Trophoblast cell (in vitro differentiated cells and primary cell): ENCODE measurements around the gene SBF2.

ENCODE experiments used
- DNase-seq, 2 donors: peaks; one replicate each; pipeline ENCODE4 v3.0.0-alpha.2; 2016
- H2AFZ ChIP-seq: 2 replicates; pipeline ENCODE4 v1.6.1; 2013; ENCODE audit warnings: low read length, moderate library complexity, mild to moderate bottlenecking; ENCODE audit not compliant: insufficient read depth, poor library complexity
- H2AK5ac ChIP-seq: 2 replicates; pipeline ENCODE4 v1.6.1; 2013; ENCODE audit warnings: mild to moderate bottlenecking, low read length
- H2BK120ac ChIP-seq: 2 replicates; pipeline ENCODE4 v1.6.1; 2013; ENCODE audit warnings: low read length, mild to moderate bottlenecking, moderate library complexity; ENCODE audit not compliant: insufficient read depth, poor library complexity
- H2BK12ac ChIP-seq: 2 replicates; pipeline ENCODE4 v1.6.1; 2013; ENCODE audit warnings: mild to moderate bottlenecking, low read length, moderate library complexity
- H2BK5ac ChIP-seq: 2 replicates; pipeline ENCODE4 v1.6.1; 2013; ENCODE audit warnings: low read length, low read depth, moderate library complexity, mild to moderate bottlenecking; ENCODE audit not compliant: poor library complexity
- H3K14ac ChIP-seq: 2 replicates; pipeline ENCODE4 v1.6.1; 2013; ENCODE audit warnings: mild to moderate bottlenecking, low read length
- H3K18ac ChIP-seq: 2 replicates; pipeline ENCODE4 v1.6.1; 2013; ENCODE audit warnings: mild to moderate bottlenecking, low read length
- H3K23ac ChIP-seq: 2 replicates; pipeline ENCODE4 v1.6.1; 2013; ENCODE audit warnings: low read length
- H3K27ac ChIP-seq: 2 replicates; pipeline ENCODE4 v1.5.1; 2013; ENCODE audit warnings: low read depth, mild to moderate bottlenecking, inconsistent platforms, low read length, moderate library complexity
- H3K27me3 ChIP-seq: 2 replicates; pipeline ENCODE4 v1.6.1; 2013; ENCODE audit warnings: inconsistent platforms, mild to moderate bottlenecking, low read length, moderate library complexity; ENCODE audit not compliant: insufficient read depth
- H3K36me3 ChIP-seq, 2 experiments: 1 replicate in 1 of 2; 2 replicates in 1 of 2; pipeline ENCODE4 v1.6.1; 2013; ENCODE audit warnings: low read length in 2 of 2, mild to moderate bottlenecking in 2 of 2, moderate library complexity in 1 of 2; ENCODE audit not compliant: insufficient read depth in 2 of 2, control insufficient read depth in 1 of 2
- H3K4ac ChIP-seq: 2 replicates; pipeline ENCODE4 v1.6.1; 2013; ENCODE audit warnings: low read depth, mild to moderate bottlenecking, low read length, moderate library complexity
- H3K4me1 ChIP-seq, 2 experiments: 1 replicate in 1 of 2; 2 replicates in 1 of 2; pipeline ENCODE4 v1.6.1; 2013; ENCODE audit warnings: low read length in 2 of 2, mild to moderate bottlenecking in 2 of 2, moderate library complexity in 1 of 2; ENCODE audit not compliant: insufficient read depth in 2 of 2, control insufficient read depth in 1 of 2
- H3K4me2 ChIP-seq: 2 replicates; pipeline ENCODE4 v1.6.1; 2013; ENCODE audit warnings: inconsistent platforms, mild to moderate bottlenecking, low read length, moderate library complexity
- H3K4me3 ChIP-seq: 2 replicates; pipeline ENCODE4 v1.5.1; 2013; ENCODE audit warnings: mild to moderate bottlenecking, low read depth, low read length, inconsistent platforms
- H3K79me1 ChIP-seq: one replicate; pipeline ENCODE4 v1.6.1; 2013; ENCODE audit warnings: low read length
- H3K79me2 ChIP-seq: 2 replicates; pipeline ENCODE4 v1.6.1; 2013; ENCODE audit warnings: low read length, mild to moderate bottlenecking; ENCODE audit not compliant: control insufficient read depth, insufficient read depth, poor library complexity
- H3K9ac ChIP-seq: 2 replicates; pipeline ENCODE4 v1.6.1; 2013; ENCODE audit warnings: mild to moderate bottlenecking, low read length
- H3K9me3 ChIP-seq: 2 replicates; pipeline ENCODE4 v1.6.1; 2013; ENCODE audit warnings: low read depth, mild to moderate bottlenecking, control low read depth, inconsistent platforms, low read length; ENCODE audit not compliant: insufficient read depth
- H4K12ac ChIP-seq: 2 replicates; pipeline ENCODE4 v1.6.1; 2013; ENCODE audit warnings: low read depth, mild to moderate bottlenecking, low read length, moderate library complexity
- H4K8ac ChIP-seq: 2 replicates; pipeline ENCODE4 v1.6.1; 2013; ENCODE audit warnings: low read depth, mild to moderate bottlenecking, low read length, moderate library complexity
- H4K91ac ChIP-seq: one replicate; pipeline ENCODE4 v1.6.1; 2013; ENCODE audit warnings: low read depth, mild to moderate bottlenecking, low read length, moderate library complexity
- WGBS: extraction: QIAGEN DNeasy Blood & Tissue Kit; methylation state at CpG from one replicate; pipeline ENCODE4 v1.1.7; 2013; ENCODE audit warnings: missing lambda C conversion rate; ENCODE audit not compliant: insufficient read length, insufficient coverage; ENCODE audit errors: extremely low coverage; 5-methylcytosine and 5-hydroxymethylcytosine counted together

Gene SBF2

GRCh38 chr11:10032935-10033334 lies 261.1 kb downstream of the SBF2 start:
- Histone ChIP-seq H4K8ac (no peak overlapping the region), H3K27ac (no peak overlapping the region), H2BK5ac (no peak overlapping the region), H3K4me2 (no peak overlapping the region), H3K18ac (no peak overlapping the region), H3K14ac (no peak overlapping the region), H3K9ac (no peak overlapping the region), H3K36me3 (no peaks in the 10 kb centered on the region), H2BK12ac (no peak overlapping the region), H3K4me3 (no peak overlapping the region), H3K4ac (no peak overlapping the region), H3K4me1 (no peaks in the 10 kb centered on the region), H4K12ac (no peak overlapping the region), H3K9me3 (no peaks in the 10 kb centered on the region), H3K79me2 (no peaks in the 10 kb centered on the region), H3K79me1 (no peaks in the 10 kb centered on the region), H3K27me3 (no peaks in the 10 kb centered on the region), H4K91ac (no peak overlapping the region), H2AFZ (no peak overlapping the region), H3K23ac (no peak overlapping the region), H2AK5ac (no peak overlapping the region), H2BK120ac (no peak overlapping the region)
- peak in 1 of 2 donors; percentile 29 for DNase-seq

- Histone ChIP-seq H3K14ac (no peak overlapping the region), H4K91ac (no peak overlapping the region), H3K23ac (no peak overlapping the region), H2AFZ (no peak overlapping the region), H3K9ac (no peak overlapping the region), H3K18ac (no peak overlapping the region), H2AK5ac (no peak overlapping the region), H3K79me2 (no peaks in the 10 kb centered on the region), H3K9me3 (no peaks in the 10 kb centered on the region), H3K4me2 (no peak overlapping the region), H2BK12ac (no peak overlapping the region), H3K27me3 (no peaks in the 10 kb centered on the region), H3K79me1 (no peaks in the 10 kb centered on the region), H3K4me3 (no peak overlapping the region), H3K4me1 (no peaks in the 10 kb centered on the region), H3K4ac (no peak overlapping the region), H2BK5ac (no peak overlapping the region), H3K27ac (no peak overlapping the region), H4K8ac (no peak overlapping the region), H4K12ac (no peak overlapping the region), H2BK120ac (no peak overlapping the region), H3K36me3 (no peaks in the 10 kb centered on the region)
- peak in 1 of 2 donors; percentile 60 for DNase-seq
- no CpG with 5 or more reads among the region's 2 CpGs for WGBS
Measured at GRCh38 chr11:10030122-10030490, 263.9 kb downstream of the SBF2 start.

GRCh38 chr11:10029386-10030121 lies 264.5 kb downstream of the SBF2 start:
- H3K4me2 ChIP-seq, result no peak overlapping the region
- no peak overlapping the region for H3K23ac ChIP-seq
- H3K36me3 ChIP-seq, result no peaks in the 10 kb centered on the region
- H2BK120ac ChIP-seq, result no peak overlapping the region
- no peak overlapping the region for H3K18ac ChIP-seq
- H4K12ac ChIP-seq, result no peak overlapping the region
- no peaks in the 10 kb centered on the region for H3K4me1 ChIP-seq
- no peak overlapping the region for H3K9ac ChIP-seq
- no peak overlapping the region for H3K4ac ChIP-seq
- no peaks in the 10 kb centered on the region for H3K27me3 ChIP-seq
- H4K91ac ChIP-seq, result no peak overlapping the region
- H3K79me1 ChIP-seq, result no peaks in the 10 kb centered on the region
- no peaks in the 10 kb centered on the region for H3K9me3 ChIP-seq
- H3K4me3 ChIP-seq, result no peak overlapping the region
- H3K14ac ChIP-seq, result no peak overlapping the region
- no peak overlapping the region for H4K8ac ChIP-seq
- H3K27ac ChIP-seq, result no peak overlapping the region
- H2AFZ ChIP-seq, result no peak overlapping the region
- WGBS, result no CpG with 5 or more reads among the region's 3 CpGs
- no peak overlapping the region for H2BK12ac ChIP-seq
- H2BK5ac ChIP-seq, result no peak overlapping the region
- no peaks in the 10 kb centered on the region for H3K79me2 ChIP-seq
- H2AK5ac ChIP-seq, result no peak overlapping the region
- DNase-seq, result peak in 1 of 2 donors; percentile 62

GRCh38 chr11:10026514-10026913 lies 267.5 kb downstream of the SBF2 start:
- no peak overlapping the region for H2BK120ac ChIP-seq
- no peak overlapping the region for H2BK5ac ChIP-seq
- H3K4me3 ChIP-seq, result no peak overlapping the region
- H3K4me1 ChIP-seq, result no peaks in the 10 kb centered on the region
- no peak overlapping the region for H3K27ac ChIP-seq
- WGBS, result no CpG with 5 or more reads among the region's 2 CpGs
- no peaks in the 10 kb centered on the region for H3K27me3 ChIP-seq
- no peak overlapping the region for H2AFZ ChIP-seq
- H3K9me3 ChIP-seq, result no peaks in the 10 kb centered on the region
- no peak overlapping the region for H4K91ac ChIP-seq
- no peak overlapping the region for H3K23ac ChIP-seq
- no peaks in the 10 kb centered on the region for H3K36me3 ChIP-seq
- no peak overlapping the region for H3K14ac ChIP-seq
- H4K12ac ChIP-seq, result no peak overlapping the region
- H2AK5ac ChIP-seq, result no peak overlapping the region
- no peak overlapping the region for H3K4me2 ChIP-seq
- H3K9ac ChIP-seq, result no peak overlapping the region
- H3K4ac ChIP-seq, result no peak overlapping the region
- H3K79me1 ChIP-seq, result no peaks in the 10 kb centered on the region
- H4K8ac ChIP-seq, result no peak overlapping the region
- H3K18ac ChIP-seq, result no peak overlapping the region
- H3K79me2 ChIP-seq, result no peaks in the 10 kb centered on the region
- DNase-seq, result no peak
- no peak overlapping the region for H2BK12ac ChIP-seq
